DMS 273 treated with DMSO at 0.1 percent for 48 hours (cell line): ENCODE measurements around the gene NECTIN2.
"Not testable (repeated sequence)": the region's sequence is repeated elsewhere in the genome, so short reads cannot be mapped to it uniquely, and the experiment has no call there.

ENCODE experiments used
- DNase-seq: peaks from one replicate; lab custom pipeline; 2025; lab: John Stamatoyannopoulos, UW

NECTIN2 gene

GRCh38 chr19:44817725-44818465 is 28.2 kb upstream of the NECTIN2 start:
- no peak for DNase-seq

- DNase-seq, result no peak
Observed at GRCh38 chr19:44818466-44819031, 27.5 kb upstream of the NECTIN2 start.

GRCh38 chr19:44819246-44819832 is 26.8 kb upstream of the NECTIN2 start:
- no peak for DNase-seq

- no peak for DNase-seq
Observed at GRCh38 chr19:44820648-44821609, 25.2 kb upstream of the NECTIN2 start.

- DNase-seq, result no peak
Observed at GRCh38 chr19:44822177-44822576, 23.9 kb upstream of the NECTIN2 start.

GRCh38 chr19:44822670-44823372 is 23.3 kb upstream of the NECTIN2 start:
- no peak for DNase-seq

- DNase-seq, result no peak
Observed at GRCh38 chr19:44823373-44823698, 22.8 kb upstream of the NECTIN2 start.

- no peak for DNase-seq
Observed at GRCh38 chr19:44824761-44825160, 21.3 kb upstream of the NECTIN2 start.

GRCh38 chr19:44832875-44833274 is 13.2 kb upstream of the NECTIN2 start:
- not testable (repeated sequence) for DNase-seq

GRCh38 chr19:44834399-44834798 is 11.7 kb upstream of the NECTIN2 start:
- DNase-seq, result not testable (repeated sequence)

GRCh38 chr19:44839276-44839675 is 6.8 kb upstream of the NECTIN2 start:
- DNase-seq, result no peak

GRCh38 chr19:44840811-44841210 is 5.3 kb upstream of the NECTIN2 start:
- no peak for DNase-seq

GRCh38 chr19:44841231-44841630 is 4.9 kb upstream of the NECTIN2 start:
- DNase-seq, result no peak

GRCh38 chr19:44845286-44845611 is 848 bp upstream of the NECTIN2 start:
- no peak for DNase-seq

GRCh38 chr19:44846455-44847143 is 502 bp downstream of the NECTIN2 start:
- no peak for DNase-seq

GRCh38 chr19:44847144-44848035 is 1.3 kb downstream of the NECTIN2 start:
- DNase-seq, result no peak

- DNase-seq, result no peak
Observed at GRCh38 chr19:44848036-44848811, 2.1 kb downstream of the NECTIN2 start.

GRCh38 chr19:44848812-44849447 is 2.8 kb downstream of the NECTIN2 start:
- no peak for DNase-seq

GRCh38 chr19:44850641-44851109 is 4.6 kb downstream of the NECTIN2 start:
- DNase-seq, result no peak
